Measurements from ENCODE around the gene CLTB. TPM values are rescaled to one million over a fixed set of nuclear protein-coding genes. Genes with fewer than 3 reads are reported as not detected.

CLTB gene
- total and polyA plus RNA-seq, 12 donors, result 118 to 299 (median 160) TPM

- no peak for DNase-seq
- intact Hi-C loops (cut with DNase I), result no loop called here
- 93 to 99% (median 95%) methylated on average over 6 to 9 of the region's 9 CpGs for WGBS, 4 donors
- H3K27ac ChIP-seq, result no peak overlapping the region
- H3K36me3 ChIP-seq (replicated peaks in 1 of 2), result peaks cover 0 to 47% of the 10 kb centered on the region in 2 donors
- H3K4me3 ChIP-seq, result no peak overlapping the region
- no peaks in the 10 kb centered on the region for H3K9me3 ChIP-seq (replicated peaks in 1 of 3)
- TF ChIP-seq POLR2A (IDR thresholded peaks at IDR 0.05), result no peak
- no peak for TF ChIP-seq CTCF (IDR thresholded peaks at IDR 0.05)
- no peaks in the 10 kb centered on the region for H3K27me3 ChIP-seq
- peaks cover 6 to 10% of the 10 kb centered on the region in 2 donors for H3K4me1 ChIP-seq (replicated peaks in 1 of 2)
Measured at GRCh38 chr5:176394096-176394495, 22.2 kb downstream of the CLTB start.

GRCh38 chr5:176392526-176392925 is 23.8 kb downstream of the CLTB start:
- Histone ChIP-seq H3K9me3 (replicated peaks in 1 of 3) (no peaks in the 10 kb centered on the region), H3K4me3 (no peak overlapping the region), H3K27me3 (no peaks in the 10 kb centered on the region), H3K36me3 (replicated peaks in 1 of 2) (peaks cover 0 to 36% of the 10 kb centered on the region in 2 donors), H3K4me1 (replicated peaks in 1 of 2) (peaks cover 10 to 14% of the 10 kb centered on the region in 2 donors), H3K27ac (no peak overlapping the region)
- TF ChIP-seq CTCF (IDR thresholded peaks at IDR 0.05) (no peak), POLR2A (IDR thresholded peaks at IDR 0.05) (no peak)
- intact Hi-C loops (cut with DNase I), result no loop called here
- 68 to 91% (median 84%) methylated on average over 6 to 11 of the region's 11 CpGs for WGBS, 4 donors
- DNase-seq, result no peak

- intact Hi-C loops (cut with DNase I), result no loop called here
- DNase-seq, result no peak
- Histone ChIP-seq H3K9me3 (replicated peaks in 1 of 3) (no peaks in the 10 kb centered on the region), H3K27me3 (no peaks in the 10 kb centered on the region), H3K4me3 (no peak overlapping the region), H3K36me3 (replicated peaks in 1 of 2) (peaks cover 0 to 36% of the 10 kb centered on the region in 2 donors), H3K27ac (peak overlapping the region in 1 of 5 donors; percentile 17), H3K4me1 (replicated peaks in 1 of 2) (peaks cover 12 to 19% of the 10 kb centered on the region in 2 donors)
- WGBS, 4 donors, result 77 to 85% (median 81%) methylated on average over 4 of the region's 4 CpGs
- no peak for TF ChIP-seq CTCF (IDR thresholded peaks at IDR 0.05)
- no peak for TF ChIP-seq POLR2A (IDR thresholded peaks at IDR 0.05)
Measured at GRCh38 chr5:176391999-176392398, 24.3 kb downstream of the CLTB start.

- TF ChIP-seq POLR2A (IDR thresholded peaks at IDR 0.05) (no peak), CTCF (IDR thresholded peaks at IDR 0.05) (no peak)
- peaks cover 12 to 24% of the 10 kb centered on the region in 2 donors for H3K4me1 ChIP-seq (replicated peaks in 1 of 2)
- H3K27ac ChIP-seq, result peak overlapping the region in 1 of 5 donors; percentile 17
- intact Hi-C loops (cut with DNase I), result no loop called here
- H3K9me3 ChIP-seq (replicated peaks in 1 of 3), result no peaks in the 10 kb centered on the region
- no peak for DNase-seq
- H3K27me3 ChIP-seq, result no peaks in the 10 kb centered on the region
- peaks cover 0 to 36% of the 10 kb centered on the region in 2 donors for H3K36me3 ChIP-seq (replicated peaks in 1 of 2)
- WGBS, 4 donors, result 90 to 98% (median 92%) methylated on average over 4 of the region's 4 CpGs
- H3K4me3 ChIP-seq, result no peak overlapping the region
Measured at GRCh38 chr5:176391479-176391878, 24.9 kb downstream of the CLTB start.
